ENCODE results near the gene RTN4RL2.
A peak's percentile ranks its signal among the peaks of the same experiment; 100 is the strongest.

RTN4RL2 gene

GRCh38 chr11:57511741-57512430 is 51.6 kb downstream of the RTN4RL2 start:
- Mint-ChIP-seq H3K4me1 (peaks cover 51% of the 10 kb centered on the region), H3K4me3 (peak overlapping the region; percentile 100), H3K27me3 (no peaks in the 10 kb centered on the region), H3K27ac (peak overlapping the region; percentile 91 to 95), H3K9me3 (no peaks in the 10 kb centered on the region)
- ATAC-seq: peak; percentile 24
- no peak for DNase-seq

GRCh38 chr11:57512646-57513451 is 52.5 kb downstream of the RTN4RL2 start:
- Mint-ChIP-seq H3K4me1 (peaks cover 51% of the 10 kb centered on the region), H3K27me3 (no peaks in the 10 kb centered on the region), H3K9me3 (no peaks in the 10 kb centered on the region), H3K4me3 (peak overlapping the region; percentile 100), H3K27ac (peak overlapping the region in 1 of 2 donors; percentile 95)
- DNase-seq (no peak), ATAC-seq (no peak)

GRCh38 chr11:57513452-57513795 is 53.1 kb downstream of the RTN4RL2 start:
- H3K27ac Mint-ChIP-seq: peak overlapping the region in 1 of 2 donors; percentile 85
- no peak for DNase-seq
- H3K27me3 Mint-ChIP-seq: no peaks in the 10 kb centered on the region
- no peaks in the 10 kb centered on the region for H3K9me3 Mint-ChIP-seq
- ATAC-seq: no peak
- peaks cover 51% of the 10 kb centered on the region for H3K4me1 Mint-ChIP-seq
- H3K4me3 Mint-ChIP-seq: peak overlapping the region; percentile 100

GRCh38 chr11:57513911-57514537 is 53.7 kb downstream of the RTN4RL2 start:
- H3K4me1 Mint-ChIP-seq: peaks cover 51% of the 10 kb centered on the region
- H3K9me3 Mint-ChIP-seq: no peaks in the 10 kb centered on the region
- ATAC-seq (peak; percentile 65), DNase-seq (peak; percentile 35 to 39)
- H3K27me3 Mint-ChIP-seq: no peaks in the 10 kb centered on the region
- peak overlapping the region; percentile 100 for H3K4me3 Mint-ChIP-seq
- H3K27ac Mint-ChIP-seq: peak overlapping the region; percentile 96

GRCh38 chr11:57514538-57515331 is 54.4 kb downstream of the RTN4RL2 start:
- DNase-seq (peak; percentile 50 to 52), ATAC-seq (peak; percentile 67)
- peak overlapping the region; percentile 96 for H3K27ac Mint-ChIP-seq
- no peaks in the 10 kb centered on the region for H3K27me3 Mint-ChIP-seq
- H3K4me3 Mint-ChIP-seq: peak overlapping the region; percentile 100
- no peaks in the 10 kb centered on the region for H3K9me3 Mint-ChIP-seq
- peaks cover 44% of the 10 kb centered on the region for H3K4me1 Mint-ChIP-seq

GRCh38 chr11:57515332-57516060 is 55.2 kb downstream of the RTN4RL2 start, which contains the start of gene SLC43A1:
Gene SLC43A1, minus strand, starts transcription at chr11:57515702. Its CDS starts 1,591 bp downstream, at chr11:57514111.
- H3K4me3 Mint-ChIP-seq: peak within 1 kb of the TSS; percentile 100
- no peaks in the 10 kb centered on the region for H3K27me3 Mint-ChIP-seq
- H3K27ac Mint-ChIP-seq: peak within 1 kb of the TSS; percentile 96
- ATAC-seq (peak; percentile 52), DNase-seq (peak; percentile 35 to 56)
- peaks cover 40% of the 10 kb centered on the region for H3K4me1 Mint-ChIP-seq
- no peaks in the 10 kb centered on the region for H3K9me3 Mint-ChIP-seq

- ATAC-seq (no peak), DNase-seq (no peak)
- Mint-ChIP-seq H3K27me3 (no peaks in the 10 kb centered on the region), H3K27ac (peak overlapping the region; percentile 91 to 96), H3K9me3 (no peaks in the 10 kb centered on the region), H3K4me3 (peak overlapping the region; percentile 100), H3K4me1 (peaks cover 40% of the 10 kb centered on the region)
Measured at GRCh38 chr11:57516061-57516443, 55.7 kb downstream of the RTN4RL2 start.

- Mint-ChIP-seq H3K4me3 (no peak overlapping the region), H3K9me3 (no peaks in the 10 kb centered on the region), H3K4me1 (peaks cover 8% of the 10 kb centered on the region), H3K27ac (no peak overlapping the region), H3K27me3 (no peaks in the 10 kb centered on the region)
- no peak for ATAC-seq
- DNase-seq: no peak
Measured at GRCh38 chr11:57521116-57521515, 60.8 kb downstream of the RTN4RL2 start.

- no peaks in the 10 kb centered on the region for H3K27me3 Mint-ChIP-seq
- no peak overlapping the region for H3K4me3 Mint-ChIP-seq
- no peaks in the 10 kb centered on the region for H3K9me3 Mint-ChIP-seq
- DNase-seq (no peak), ATAC-seq (no peak)
- no peak overlapping the region for H3K27ac Mint-ChIP-seq
- peaks cover 19% of the 10 kb centered on the region for H3K4me1 Mint-ChIP-seq
Measured at GRCh38 chr11:57523419-57523818, 63.1 kb downstream of the RTN4RL2 start.
